Bladder microvascular endothelial cell (primary cell): ENCODE measurements around the gene SOX21. TPM values are rescaled to one million over a fixed set of nuclear protein-coding genes. Genes with fewer than 3 reads are reported as not detected.

Source experiments
- total RNA-seq: library from RNA; depleted of rRNA; stranded (reverse); fragments of >200 nt; gene quantifications from 2 replicates; pipeline ENCODE4 v1.2.3, GENCODE V29; 2014

The SOX21 gene
- not detected in 2 replicates for total RNA-seq

GRCh38 chr13:94712287-94712811 lies at the start of gene SOX21:
TSS of gene SOX21 (minus strand) at chr13:94712545. CDS start at chr13:94712049, 496 bp downstream.

Other genes starting within 250 kb of the SOX21 start
- gene DCT, start 232.9 kb downstream of the SOX21 start, total RNA-seq, result not detected in 2 replicates
- 7.6 and 13.3 TPM in 2 replicates for gene TGDS, start 116.4 kb downstream of the SOX21 start, total RNA-seq
- gene GPR180, start 110.7 kb downstream of the SOX21 start, total RNA-seq, result 7.6 and 17.2 TPM in 2 replicates